Fibroblast of the aortic adventitia (primary cell): ENCODE measurements around the gene GDPGP1. TPM values are rescaled to one million over a fixed set of nuclear protein-coding genes. Genes with fewer than 3 reads are reported as not detected.
"Not testable (repeated sequence)": the region's sequence is repeated elsewhere in the genome, so short reads cannot be mapped to it uniquely, and the experiment has no call there.

Source experiments
- DNase-seq: peaks from one replicate; pipeline ENCODE4 v3.0.0-alpha.2; 2010; ENCODE audit warnings: low read depth
- H3K4me3 ChIP-seq: 2 replicates; pipeline ENCODE4 v1.5.1; 2011; ENCODE audit warnings: low read depth, mild to moderate bottlenecking, control low read depth, low read length, moderate library complexity
- total RNA-seq: library from RNA; depleted of rRNA; stranded (reverse); fragments of >200 nt; gene quantifications from 2 replicates; pipeline ENCODE4 v1.2.3, GENCODE V29; 2012; ENCODE audit warnings: low replicate concordance
- TF ChIP-seq, protein P1 (sequence below): IDR thresholded peaks from 2 replicates; pipeline ENCODE4 v1.5.1; 2011; ENCODE audit warnings: mild to moderate bottlenecking, low read length, control low read depth, inconsistent platforms; ENCODE audit not compliant: insufficient read depth

GDPGP1 gene
- total RNA-seq, 1 donor: 9.6 TPM

DNA sequence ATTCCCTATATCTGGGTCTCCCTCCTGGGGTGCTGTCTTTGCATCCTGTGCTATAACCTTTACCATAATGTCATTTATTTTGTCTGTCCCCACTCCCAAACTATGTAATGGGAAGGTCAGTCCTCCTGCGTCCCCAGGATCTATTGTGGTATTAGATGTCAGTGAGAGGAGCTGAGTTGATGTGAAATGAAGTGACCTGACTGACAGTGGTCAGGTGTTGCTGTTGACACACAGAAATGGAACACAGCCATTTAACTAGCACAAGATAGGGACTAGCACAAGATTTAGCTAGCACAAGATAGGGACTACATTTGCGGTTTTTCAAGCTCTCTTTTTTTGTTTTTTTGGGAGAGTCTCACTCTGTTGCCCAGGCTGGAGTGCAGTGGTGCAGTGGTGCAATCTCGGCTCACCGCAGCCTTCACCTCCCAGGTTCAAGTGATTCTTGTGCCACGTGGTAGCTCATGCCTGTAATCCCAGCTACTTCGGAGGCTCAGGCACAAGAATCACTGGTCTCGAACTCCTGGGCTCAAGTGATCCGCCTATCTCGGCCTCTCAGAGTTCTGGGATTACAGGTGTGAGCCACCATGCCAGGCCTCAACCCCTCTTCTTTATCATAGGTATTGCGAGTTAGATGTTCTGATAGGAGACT is 36.6 kb downstream of the GDPGP1 start:
- H3K4me3 ChIP-seq: no peak overlapping the region
- DNase-seq: no peak
- TF ChIP-seq, protein P1, sequence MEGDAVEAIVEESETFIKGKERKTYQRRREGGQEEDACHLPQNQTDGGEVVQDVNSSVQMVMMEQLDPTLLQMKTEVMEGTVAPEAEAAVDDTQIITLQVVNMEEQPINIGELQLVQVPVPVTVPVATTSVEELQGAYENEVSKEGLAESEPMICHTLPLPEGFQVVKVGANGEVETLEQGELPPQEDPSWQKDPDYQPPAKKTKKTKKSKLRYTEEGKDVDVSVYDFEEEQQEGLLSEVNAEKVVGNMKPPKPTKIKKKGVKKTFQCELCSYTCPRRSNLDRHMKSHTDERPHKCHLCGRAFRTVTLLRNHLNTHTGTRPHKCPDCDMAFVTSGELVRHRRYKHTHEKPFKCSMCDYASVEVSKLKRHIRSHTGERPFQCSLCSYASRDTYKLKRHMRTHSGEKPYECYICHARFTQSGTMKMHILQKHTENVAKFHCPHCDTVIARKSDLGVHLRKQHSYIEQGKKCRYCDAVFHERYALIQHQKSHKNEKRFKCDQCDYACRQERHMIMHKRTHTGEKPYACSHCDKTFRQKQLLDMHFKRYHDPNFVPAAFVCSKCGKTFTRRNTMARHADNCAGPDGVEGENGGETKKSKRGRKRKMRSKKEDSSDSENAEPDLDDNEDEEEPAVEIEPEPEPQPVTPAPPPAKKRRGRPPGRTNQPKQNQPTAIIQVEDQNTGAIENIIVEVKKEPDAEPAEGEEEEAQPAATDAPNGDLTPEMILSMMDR: no peak

DNA sequence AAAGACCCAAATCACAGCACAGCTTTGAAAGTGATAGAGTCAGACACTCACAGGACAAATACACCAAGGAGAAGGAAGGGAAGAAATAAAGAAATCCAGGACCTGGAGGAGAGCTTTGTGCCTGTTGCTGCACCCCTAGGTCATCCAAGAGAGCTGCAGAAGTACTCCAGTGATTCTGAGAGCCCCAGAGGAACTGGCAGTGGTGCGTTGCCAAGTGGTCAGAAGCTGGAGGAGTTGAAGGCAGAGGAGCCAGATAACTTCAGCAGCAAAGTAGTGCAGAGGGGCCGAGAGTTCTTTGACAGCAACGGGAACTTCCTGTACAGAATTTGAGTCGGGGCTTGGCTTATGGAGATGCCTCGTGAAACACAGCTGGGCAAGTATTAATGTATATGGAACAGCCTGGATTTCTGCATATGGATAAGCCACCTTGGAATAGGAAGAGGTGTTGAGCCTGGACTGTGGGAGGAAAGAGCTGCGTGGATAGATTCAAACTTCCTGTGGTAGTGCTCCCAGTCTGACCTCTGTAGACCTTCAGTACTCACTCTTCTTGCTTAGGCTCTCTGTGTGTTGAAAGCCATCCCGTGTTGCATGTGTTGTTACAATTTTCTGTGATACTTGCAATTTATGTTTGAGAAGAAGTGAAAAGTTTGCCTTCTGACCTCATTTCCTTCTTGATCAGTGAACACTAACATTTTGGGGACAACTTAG is 37.6 kb downstream of the GDPGP1 start:
- no peak for DNase-seq
- H3K4me3 ChIP-seq: no peak overlapping the region
- TF ChIP-seq, protein P1: no peak

DNA sequence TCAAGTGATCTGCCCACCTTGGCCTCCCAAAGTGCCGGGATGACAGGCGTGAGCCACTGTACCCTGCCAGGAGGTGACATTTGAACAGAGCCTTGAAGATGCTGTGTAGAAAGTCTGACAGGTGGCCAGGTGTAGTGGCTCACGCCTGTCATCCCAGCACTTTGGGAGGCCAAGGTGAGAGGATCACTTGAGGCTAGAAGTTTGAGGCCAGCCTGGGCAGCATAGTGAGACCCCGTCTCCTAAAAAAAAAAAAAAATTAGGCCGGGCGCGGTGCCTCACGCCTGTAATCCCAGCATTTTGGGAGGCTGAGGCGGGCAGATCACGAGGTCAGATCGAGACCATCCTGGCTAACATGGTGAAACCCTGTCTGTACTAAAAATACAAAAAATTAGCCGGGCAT is 44.5 kb downstream of the GDPGP1 start:
- not testable (repeated sequence) for DNase-seq, H3K4me3 ChIP-seq

DNA sequence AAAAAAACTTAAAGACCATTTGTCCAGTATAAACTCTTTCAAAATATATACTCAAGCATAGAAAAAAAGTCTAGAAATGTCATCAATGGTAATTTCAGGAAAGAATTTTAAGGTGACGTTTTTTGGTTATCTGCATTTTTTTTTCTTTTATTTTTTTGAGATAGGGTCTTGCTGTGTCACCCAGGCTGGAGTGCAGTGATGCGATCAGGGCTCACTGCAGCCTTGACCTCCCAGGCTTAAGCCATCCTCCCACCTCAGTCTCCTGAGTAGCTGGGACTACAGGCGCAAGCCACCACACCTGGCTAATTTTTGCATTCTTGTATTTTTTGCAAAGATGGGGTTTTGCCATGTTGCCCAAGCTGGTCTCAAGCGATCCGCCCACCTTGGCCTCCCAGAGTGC is 46.7 kb downstream of the GDPGP1 start:
- not testable (repeated sequence) for H3K4me3 ChIP-seq, DNase-seq

DNA sequence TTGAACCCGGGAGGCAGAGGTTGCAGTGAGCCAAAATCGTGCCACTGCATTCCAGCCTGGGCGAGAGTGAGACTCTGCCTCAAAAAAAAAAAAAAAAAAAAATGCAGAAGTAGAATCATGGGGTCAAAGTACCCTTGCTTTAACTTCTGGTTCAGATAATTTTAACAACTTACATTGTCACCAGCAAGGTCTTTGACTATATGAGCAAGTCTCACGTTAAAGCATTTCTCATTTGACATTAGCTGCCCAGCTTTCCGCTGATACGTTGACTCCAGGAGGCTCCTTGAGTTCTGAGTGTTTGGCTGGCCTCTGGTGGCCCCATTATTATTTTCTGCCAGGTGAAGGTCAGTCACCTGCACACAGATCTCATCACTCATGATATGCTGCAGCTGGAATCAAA is 47.6 kb downstream of the GDPGP1 start:
- not testable (repeated sequence) for H3K4me3 ChIP-seq

DNA sequence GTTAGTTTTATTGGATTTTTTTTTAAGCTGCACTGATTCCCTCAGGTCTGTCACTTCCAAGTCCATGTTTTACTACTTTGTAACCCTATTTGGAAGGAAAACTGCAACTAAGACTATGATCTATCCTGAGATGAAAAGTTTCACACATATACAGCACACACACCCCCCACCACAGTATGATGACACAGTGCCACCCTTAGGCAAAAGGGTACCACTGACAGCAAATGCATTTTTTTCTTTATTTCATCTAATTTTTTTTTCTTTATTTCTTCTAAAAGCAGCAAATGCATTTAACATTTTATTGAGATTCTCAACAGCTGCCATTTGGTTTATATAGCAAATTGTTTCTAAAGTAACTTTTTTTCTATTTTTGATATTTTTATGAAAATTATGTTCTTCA is 52.7 kb downstream of the GDPGP1 start:
- TF ChIP-seq, protein P1: peak; percentile 42
- peak; percentile 52 for DNase-seq
- no peak overlapping the region for H3K4me3 ChIP-seq

More for the DNA sequence above, 47.6 kb downstream of the GDPGP1 start:
- DNase-seq: not testable (repeated sequence)

DNA sequence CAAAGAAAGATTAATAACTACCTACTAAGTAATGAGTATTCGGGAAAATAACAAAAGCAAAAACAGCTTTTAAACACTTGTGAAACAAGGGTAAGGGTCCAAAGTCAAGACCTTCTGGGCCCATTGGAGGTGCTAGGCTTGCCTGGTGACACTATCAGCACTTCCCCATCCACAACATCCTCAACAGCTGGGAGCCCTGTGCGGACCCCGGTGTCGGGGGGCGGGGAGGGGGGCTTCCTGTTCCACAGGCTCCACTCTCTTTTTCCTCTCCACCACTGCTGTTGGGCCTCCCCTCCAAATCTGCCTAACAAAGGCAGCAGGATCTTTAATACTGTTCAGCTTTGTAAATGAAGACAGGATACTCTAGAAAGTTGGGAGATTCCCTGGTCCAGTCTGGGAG is 53.1 kb downstream of the GDPGP1 start:
- TF ChIP-seq, protein P1: no peak
- H3K4me3 ChIP-seq: no peak overlapping the region
- DNase-seq: no peak

DNA sequence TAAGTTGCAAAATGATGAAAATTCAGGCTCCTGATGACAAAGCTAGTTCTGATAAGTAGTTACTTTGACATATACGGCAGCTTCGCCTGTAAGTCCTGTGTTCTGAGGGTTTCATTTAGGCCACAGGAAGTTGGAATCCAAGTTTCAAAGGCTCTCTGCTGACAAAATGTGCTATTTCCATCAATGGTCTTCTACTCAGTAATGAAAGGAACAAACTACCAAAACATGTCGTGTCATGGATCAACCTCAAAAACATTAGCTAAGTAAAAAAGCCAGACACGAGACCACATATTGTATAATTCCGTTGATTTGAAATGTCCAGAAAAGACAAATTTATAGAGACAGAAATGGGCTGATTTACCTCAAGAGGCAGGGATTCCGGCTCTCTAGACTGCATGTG is 53.9 kb downstream of the GDPGP1 start:
- DNase-seq: no peak
- H3K4me3 ChIP-seq: no peak overlapping the region
- TF ChIP-seq, protein P1: no peak
